ENCODE data around the gene ANGEL2. TPM values are rescaled to one million over a fixed set of nuclear protein-coding genes. Genes with fewer than 3 reads are reported as not detected.
"Not testable (repeated sequence)": the region's sequence is repeated elsewhere in the genome, so short reads cannot be mapped to it uniquely, and the experiment has no call there.

ANGEL2 gene
- polyA plus RNA-seq, 1 donor = 33.0 TPM

DNA sequence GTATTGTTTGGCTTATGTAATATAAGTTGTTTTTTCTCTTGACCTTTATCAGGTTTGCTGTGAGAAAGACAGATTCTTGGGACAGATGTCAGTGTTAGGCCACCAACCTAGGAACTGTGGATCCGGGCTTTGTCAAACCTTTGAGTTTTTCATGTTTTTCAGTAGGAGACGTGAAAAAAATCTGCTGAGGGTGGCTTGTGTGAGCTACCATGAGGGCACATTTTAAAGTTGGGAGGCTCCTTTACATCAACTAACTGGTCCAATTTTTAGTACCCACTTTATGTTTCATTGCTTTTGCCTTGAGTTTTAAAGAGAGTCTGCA is 36.2 kb upstream of the ANGEL2 start:
- DNase-seq = no peak
- no peak overlapping the region for H3K27ac ChIP-seq (ENCODE audit: low read length)
- H3K9me3 ChIP-seq (ENCODE audit: control insufficient read depth, low read depth, low read length) = no peaks in the 10 kb centered on the region
- WGBS (ENCODE audit: insufficient coverage, low lambda C conversion rate) = no CpG with 5 or more reads among the region's 2 CpGs
- H3K4me3 ChIP-seq (ENCODE audit: low read length) = peak overlapping the region; percentile 83
- H3K36me3 ChIP-seq (ENCODE audit: control insufficient read depth, insufficient read depth, low read length) = no peaks in the 10 kb centered on the region
- no peaks in the 10 kb centered on the region for H3K27me3 ChIP-seq (ENCODE audit: control insufficient read depth, insufficient read depth, low read length)
- peaks cover 5% of the 10 kb centered on the region for H3K4me1 ChIP-seq (ENCODE audit: control insufficient read depth, insufficient read depth, low read length)

DNA sequence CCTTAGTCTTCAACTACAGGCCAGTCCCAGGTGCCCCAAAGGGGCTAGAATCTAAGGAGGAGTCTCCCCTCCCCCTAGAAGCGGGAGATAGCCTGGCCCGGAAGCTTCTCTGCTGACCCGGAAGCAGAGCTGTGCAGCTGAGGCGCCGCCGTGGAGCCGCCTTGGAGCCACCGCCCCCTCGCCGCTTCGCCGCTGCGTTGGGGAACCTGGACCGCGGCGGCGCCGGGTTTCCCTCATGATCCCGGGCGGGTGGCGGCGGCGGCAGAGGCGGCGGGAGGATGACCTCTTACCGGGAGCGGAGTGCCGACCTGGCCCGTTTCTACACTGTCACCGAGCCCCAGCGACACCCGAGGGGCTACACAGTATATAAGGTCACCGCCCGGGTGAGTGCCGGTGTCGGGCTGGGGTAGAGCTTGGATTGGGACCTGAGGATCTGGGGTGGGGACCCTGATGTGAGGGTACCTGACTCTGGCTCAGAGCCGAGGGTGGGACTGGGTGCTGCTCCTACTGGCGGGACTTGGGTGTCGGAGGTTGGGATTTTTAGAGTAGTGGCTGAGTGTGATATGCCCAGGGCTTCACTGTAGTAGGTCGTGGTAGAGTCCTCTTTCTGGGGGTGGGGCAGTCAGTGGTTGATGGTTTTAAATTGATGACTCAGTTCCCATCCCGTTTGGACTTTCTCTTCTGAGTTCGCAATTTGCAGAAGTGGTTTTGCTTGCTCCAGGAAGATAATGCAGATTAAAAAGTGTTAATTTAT is 35.6 kb upstream of the ANGEL2 start, which contains the start of gene RPS6KC1:
RPS6KC1 (plus strand) TSS at position 115 of the 754 bp plus-strand sequence; CDS start at position 279, 164 bp downstream.
- H3K4me1 ChIP-seq (ENCODE audit: control insufficient read depth, insufficient read depth, low read length) = peaks cover 5% of the 10 kb centered on the region
- H3K27ac ChIP-seq (ENCODE audit: low read length) = peak within 1 kb of the TSS; percentile 74
- H3K27me3 ChIP-seq (ENCODE audit: control insufficient read depth, insufficient read depth, low read length) = no peaks in the 10 kb centered on the region
- peak within 1 kb of the TSS; percentile 83 for H3K4me3 ChIP-seq (ENCODE audit: low read length)
- no CpG with 5 or more reads among the region's 42 CpGs for WGBS (ENCODE audit: insufficient coverage, low lambda C conversion rate)
- H3K36me3 ChIP-seq (ENCODE audit: control insufficient read depth, insufficient read depth, low read length) = no peaks in the 10 kb centered on the region
- H3K9me3 ChIP-seq (ENCODE audit: control insufficient read depth, low read depth, low read length) = no peaks in the 10 kb centered on the region
- DNase-seq = peak; percentile 67 to 89

DNA sequence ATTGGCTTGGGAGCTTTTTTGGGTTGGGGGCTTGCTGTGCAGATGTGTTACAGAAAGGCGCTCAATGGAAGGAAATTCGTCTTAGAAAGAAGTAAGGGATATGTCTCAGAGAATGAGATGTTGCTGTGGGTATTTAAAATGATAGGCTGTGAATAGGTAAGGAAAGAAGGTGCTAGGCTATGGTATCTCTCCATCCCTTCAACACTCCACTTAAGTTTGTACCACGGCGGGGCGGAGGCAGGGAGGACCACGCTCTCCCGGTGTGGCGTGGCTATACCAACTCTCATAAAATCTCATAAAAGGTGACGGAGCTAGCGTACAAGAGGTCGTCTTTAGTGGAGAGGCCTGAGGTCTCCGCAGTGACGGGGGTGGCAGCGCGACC is 35.1 kb upstream of the ANGEL2 start:
- WGBS (ENCODE audit: insufficient coverage, low lambda C conversion rate) = 100% methylated on average over 2 of the region's 15 CpGs
- DNase-seq = no peak
- no peaks in the 10 kb centered on the region for H3K36me3 ChIP-seq (ENCODE audit: control insufficient read depth, insufficient read depth, low read length)
- H3K9me3 ChIP-seq (ENCODE audit: control insufficient read depth, low read depth, low read length) = no peaks in the 10 kb centered on the region
- peak overlapping the region; percentile 83 for H3K4me3 ChIP-seq (ENCODE audit: low read length)
- H3K27me3 ChIP-seq (ENCODE audit: control insufficient read depth, insufficient read depth, low read length) = no peaks in the 10 kb centered on the region
- peaks cover 5% of the 10 kb centered on the region for H3K4me1 ChIP-seq (ENCODE audit: control insufficient read depth, insufficient read depth, low read length)
- H3K27ac ChIP-seq (ENCODE audit: low read length) = peak overlapping the region; percentile 74

GRCh38 chr1:213049232-213049631 is 33.6 kb upstream of the ANGEL2 start:
- no peaks in the 10 kb centered on the region for H3K27me3 ChIP-seq (ENCODE audit: control insufficient read depth, insufficient read depth, low read length)
- H3K36me3 ChIP-seq (ENCODE audit: control insufficient read depth, insufficient read depth, low read length) = no peaks in the 10 kb centered on the region
- H3K4me3 ChIP-seq (ENCODE audit: low read length) = no peak overlapping the region
- DNase-seq = no peak
- H3K4me1 ChIP-seq (ENCODE audit: control insufficient read depth, insufficient read depth, low read length) = peaks cover 5% of the 10 kb centered on the region
- no peak overlapping the region for H3K27ac ChIP-seq (ENCODE audit: low read length)
- WGBS (ENCODE audit: insufficient coverage, low lambda C conversion rate) = no CpG with 5 or more reads among the region's 1 CpG
- no peaks in the 10 kb centered on the region for H3K9me3 ChIP-seq (ENCODE audit: control insufficient read depth, low read depth, low read length)

GRCh38 chr1:213045321-213046226 is 29.9 kb upstream of the ANGEL2 start:
- H3K4me3 ChIP-seq (ENCODE audit: low read length); H3K27me3 ChIP-seq (ENCODE audit: control insufficient read depth, insufficient read depth, low read length); H3K27ac ChIP-seq (ENCODE audit: low read length); H3K4me1 ChIP-seq (ENCODE audit: control insufficient read depth, insufficient read depth, low read length); H3K36me3 ChIP-seq (ENCODE audit: control insufficient read depth, insufficient read depth, low read length); H3K9me3 ChIP-seq (ENCODE audit: control insufficient read depth, low read depth, low read length): not testable (repeated sequence)
- peak in 1 of 2 donors; percentile 34 for DNase-seq
- WGBS (ENCODE audit: insufficient coverage, low lambda C conversion rate) = 80% methylated on average over 2 of the region's 13 CpGs

DNA sequence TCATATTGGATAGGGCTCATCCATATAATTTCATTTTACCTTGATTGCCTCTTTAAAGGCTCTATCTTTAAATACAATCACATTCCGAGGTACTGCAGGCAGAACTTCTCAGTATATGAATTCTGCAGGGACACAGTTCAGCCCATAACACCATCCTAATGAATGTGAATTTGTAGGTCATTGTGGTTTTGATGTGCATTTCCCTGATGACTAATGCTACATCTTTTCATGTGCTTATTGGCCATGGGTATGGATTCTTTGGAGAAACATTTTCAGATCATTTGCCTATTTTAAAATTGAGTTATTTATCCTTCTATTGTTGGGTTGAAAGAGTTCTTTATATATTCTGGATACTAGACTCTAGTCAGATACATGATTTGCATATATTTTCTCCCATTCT is 25.8 kb upstream of the ANGEL2 start:
- Histone ChIP-seq H3K4me1 (ENCODE audit: control insufficient read depth, insufficient read depth, low read length) (no peaks in the 10 kb centered on the region), H3K4me3 (ENCODE audit: low read length) (no peak overlapping the region), H3K9me3 (ENCODE audit: control insufficient read depth, low read depth, low read length) (no peaks in the 10 kb centered on the region), H3K36me3 (ENCODE audit: control insufficient read depth, insufficient read depth, low read length) (no peaks in the 10 kb centered on the region), H3K27ac (ENCODE audit: low read length) (no peak overlapping the region), H3K27me3 (ENCODE audit: control insufficient read depth, insufficient read depth, low read length) (no peaks in the 10 kb centered on the region)
- no peak for DNase-seq
- WGBS (ENCODE audit: insufficient coverage, low lambda C conversion rate) = no CpG with 5 or more reads among the region's 1 CpG

DNA sequence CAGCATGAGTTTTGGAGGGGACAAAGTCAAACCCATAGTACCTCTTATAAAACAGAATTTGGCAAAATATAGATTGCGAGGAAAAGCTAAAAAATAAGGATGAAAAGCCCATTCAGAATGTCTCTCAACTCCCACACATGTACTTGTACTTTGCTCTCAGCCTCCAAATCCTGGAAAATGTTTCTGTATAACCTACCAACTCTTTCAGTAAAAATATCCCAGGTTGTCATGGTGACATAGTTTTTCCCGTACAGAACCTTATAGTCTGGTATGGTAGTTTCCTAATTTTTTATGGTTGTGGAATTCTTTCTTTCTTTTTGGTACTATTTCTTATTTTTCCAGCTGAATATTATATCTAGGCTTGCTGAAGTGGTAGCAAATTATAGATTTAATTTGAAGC is 19.9 kb upstream of the ANGEL2 start:
- H3K27ac ChIP-seq (ENCODE audit: low read length) = no peak overlapping the region
- no peak for DNase-seq
- whole genome bisulfite sequencing (ENCODE audit: insufficient coverage, low lambda C conversion rate) = no CpG with 5 or more reads among the region's 2 CpGs
- no peaks in the 10 kb centered on the region for H3K4me1 ChIP-seq (ENCODE audit: control insufficient read depth, insufficient read depth, low read length)
- no peaks in the 10 kb centered on the region for H3K9me3 ChIP-seq (ENCODE audit: control insufficient read depth, low read depth, low read length)
- H3K36me3 ChIP-seq (ENCODE audit: control insufficient read depth, insufficient read depth, low read length) = no peaks in the 10 kb centered on the region
- H3K4me3 ChIP-seq (ENCODE audit: low read length) = no peak overlapping the region
- peaks cover 2% of the 10 kb centered on the region for H3K27me3 ChIP-seq (ENCODE audit: control insufficient read depth, insufficient read depth, low read length)

DNA sequence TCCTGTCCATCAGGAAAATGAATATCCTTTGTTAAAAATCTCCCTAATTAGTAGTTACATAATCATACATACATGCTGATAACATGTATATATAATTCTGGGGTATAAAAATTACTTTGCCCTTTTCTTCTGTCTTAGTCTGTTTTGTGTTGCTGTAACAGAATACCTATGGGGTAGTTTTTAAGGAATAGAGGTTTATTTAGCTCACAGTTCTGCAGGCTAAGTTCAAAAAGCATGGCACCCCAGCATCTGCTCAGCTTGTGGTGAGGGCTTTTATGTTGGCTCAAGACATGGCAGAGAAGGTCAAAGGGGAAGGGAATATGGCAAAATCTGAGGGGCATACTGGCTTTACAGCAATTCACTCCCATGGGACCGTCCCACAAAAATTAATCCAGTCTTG is 19.0 kb upstream of the ANGEL2 start:
- DNase-seq = no peak
- Histone ChIP-seq H3K4me3 (ENCODE audit: low read length) (no peak overlapping the region), H3K4me1 (ENCODE audit: control insufficient read depth, insufficient read depth, low read length) (no peaks in the 10 kb centered on the region), H3K27ac (ENCODE audit: low read length) (no peak overlapping the region), H3K9me3 (ENCODE audit: control insufficient read depth, low read depth, low read length) (no peaks in the 10 kb centered on the region), H3K27me3 (ENCODE audit: control insufficient read depth, insufficient read depth, low read length) (peaks cover 2% of the 10 kb centered on the region), H3K36me3 (ENCODE audit: control insufficient read depth, insufficient read depth, low read length) (no peaks in the 10 kb centered on the region)
- WGBS (ENCODE audit: insufficient coverage, low lambda C conversion rate) = no CpG with 5 or more reads among the region's 1 CpG

DNA sequence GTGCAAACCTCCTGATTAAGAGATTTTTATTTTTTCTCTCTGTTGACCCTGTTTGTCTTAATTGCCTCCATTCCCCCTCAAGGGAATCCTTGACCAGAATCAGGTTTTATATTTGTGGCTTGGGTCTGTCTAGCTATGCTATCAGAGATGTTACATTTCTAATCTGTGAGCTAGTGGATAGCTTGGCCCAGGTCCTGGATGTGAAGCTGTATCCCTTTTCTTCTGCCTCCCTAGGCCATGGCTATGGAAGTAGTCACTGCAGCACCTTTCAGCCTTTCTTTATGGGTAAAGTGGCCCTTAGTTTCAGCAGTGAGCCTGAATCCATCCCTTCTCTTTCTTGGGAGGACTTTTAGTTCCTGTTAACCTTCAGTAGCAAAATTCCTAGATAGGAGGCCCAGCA is 17.0 kb upstream of the ANGEL2 start:
- DNase-seq = no peak
- no peaks in the 10 kb centered on the region for H3K4me1 ChIP-seq (ENCODE audit: control insufficient read depth, insufficient read depth, low read length)
- H3K4me3 ChIP-seq (ENCODE audit: low read length) = no peak overlapping the region
- peaks cover 2% of the 10 kb centered on the region for H3K27me3 ChIP-seq (ENCODE audit: control insufficient read depth, insufficient read depth, low read length)
- no peaks in the 10 kb centered on the region for H3K9me3 ChIP-seq (ENCODE audit: control insufficient read depth, low read depth, low read length)
- no peaks in the 10 kb centered on the region for H3K36me3 ChIP-seq (ENCODE audit: control insufficient read depth, insufficient read depth, low read length)
- H3K27ac ChIP-seq (ENCODE audit: low read length) = no peak overlapping the region

- not testable (repeated sequence) for H3K27me3 ChIP-seq (ENCODE audit: control insufficient read depth, insufficient read depth, low read length); H3K4me1 ChIP-seq (ENCODE audit: control insufficient read depth, insufficient read depth, low read length); DNase-seq; H3K4me3 ChIP-seq (ENCODE audit: low read length); H3K36me3 ChIP-seq (ENCODE audit: control insufficient read depth, insufficient read depth, low read length); H3K27ac ChIP-seq (ENCODE audit: low read length); H3K9me3 ChIP-seq (ENCODE audit: control insufficient read depth, low read depth, low read length)
- WGBS (ENCODE audit: insufficient coverage, low lambda C conversion rate) = no CpG with 5 or more reads among the region's 3 CpGs
Measured at GRCh38 chr1:213027024-213027423, 11.4 kb upstream of the ANGEL2 start.

All from large intestine (tissue), 3 donors.